Spinal cord (tissue), 10 donors: ENCODE data around the gene RXRA. TPM values are rescaled to one million over a fixed set of nuclear protein-coding genes. Genes with fewer than 3 reads are reported as not detected.

Experiments
- DNase-seq, 6 donors: peaks; one replicate each; pipeline versions ENCODE4 v3.0.0 to v3.0.0-alpha.2; 2013 to 2015; ENCODE audit warnings: low spot score in 6 of 6, low read depth in 4 of 6
- H3K27ac ChIP-seq: one replicate; pipeline ENCODE4 v1.5.1; 2013; ENCODE audit warnings: low read depth, low read length, control low read depth
- H3K27me3 ChIP-seq: one replicate; pipeline ENCODE4 v1.6.1; 2013; ENCODE audit warnings: low read length; ENCODE audit not compliant: control insufficient read depth, insufficient read depth
- H3K36me3 ChIP-seq: one replicate; pipeline ENCODE4 v1.6.1; 2013; ENCODE audit warnings: low read length; ENCODE audit not compliant: control insufficient read depth, insufficient read depth
- H3K4me1 ChIP-seq: one replicate; pipeline ENCODE4 v1.6.1; 2013; ENCODE audit warnings: low read length; ENCODE audit not compliant: control insufficient read depth, insufficient read depth
- H3K4me3 ChIP-seq: one replicate; pipeline ENCODE4 v1.5.1; 2013; ENCODE audit warnings: low read depth, low read length, control low read depth
- H3K9me3 ChIP-seq: one replicate; pipeline ENCODE4 v1.6.1; 2013; ENCODE audit warnings: low read length; ENCODE audit not compliant: control insufficient read depth, insufficient read depth
- WGBS: methylation state at CpG from one replicate; pipeline ENCODE4 v1.1.5; 2013; ENCODE audit warnings: missing lambda C conversion rate; ENCODE audit not compliant: insufficient coverage; 5-methylcytosine and 5-hydroxymethylcytosine counted together
- polyA plus RNA-seq, 2 donors: library from polyadenylated mRNA; unstranded; fragments of 120-200 nt; gene quantifications; one replicate each; pipeline ENCODE4 v1.2.1, GENCODE V29; 2013; ENCODE audit not compliant: insufficient read length in 2 of 2
- total RNA-seq, 2 donors: library from RNA; depleted of rRNA in 1 of 2; stranded (reverse); fragments of 120-200 nt in 1 of 2; fragments of >200 nt in 1 of 2; gene quantifications; one replicate each; pipeline versions ENCODE4 v1.2.3 to v1.2.4, GENCODE V29; 2013 to 2014
- donor health status: healthy.

Gene RXRA
- total and polyA plus RNA-seq, 4 donors: 9.4 to 32.3 (median 26.1) TPM

GRCh38 chr9:134408389-134408788 is 82.1 kb downstream of the RXRA start:
- Histone ChIP-seq H3K36me3 (peaks cover 74% of the 10 kb centered on the region), H3K27ac (no peak overlapping the region), H3K27me3 (no peaks in the 10 kb centered on the region), H3K9me3 (no peaks in the 10 kb centered on the region), H3K4me3 (no peak overlapping the region), H3K4me1 (peaks cover 96% of the 10 kb centered on the region)
- 66% methylated on average over 7 of the region's 9 CpGs for WGBS
- no peak for DNase-seq

GRCh38 chr9:134408939-134409737 is 82.9 kb downstream of the RXRA start:
- H3K36me3 ChIP-seq: peaks cover 77% of the 10 kb centered on the region
- H3K4me1 ChIP-seq: peaks cover 96% of the 10 kb centered on the region
- DNase-seq: no peak
- H3K27ac ChIP-seq: no peak overlapping the region
- no peak overlapping the region for H3K4me3 ChIP-seq
- no peaks in the 10 kb centered on the region for H3K9me3 ChIP-seq
- no peaks in the 10 kb centered on the region for H3K27me3 ChIP-seq
- 81% methylated on average over 37 of the region's 40 CpGs for WGBS

- no peak for DNase-seq
- H3K27me3 ChIP-seq: no peaks in the 10 kb centered on the region
- 84% methylated on average over 16 of the region's 17 CpGs for WGBS
- H3K4me3 ChIP-seq: no peak overlapping the region
- H3K9me3 ChIP-seq: no peaks in the 10 kb centered on the region
- H3K4me1 ChIP-seq: peaks cover 95% of the 10 kb centered on the region
- H3K27ac ChIP-seq: no peak overlapping the region
- H3K36me3 ChIP-seq: peaks cover 76% of the 10 kb centered on the region
Measured at GRCh38 chr9:134410071-134410834, 84.0 kb downstream of the RXRA start.

- Histone ChIP-seq H3K27me3 (no peaks in the 10 kb centered on the region), H3K27ac (no peak overlapping the region), H3K9me3 (no peaks in the 10 kb centered on the region), H3K4me3 (no peak overlapping the region), H3K36me3 (peaks cover 74% of the 10 kb centered on the region), H3K4me1 (peaks cover 90% of the 10 kb centered on the region)
- WGBS: 92% methylated on average over 12 of the region's 12 CpGs
- DNase-seq: no peak
Measured at GRCh38 chr9:134410835-134411217, 84.6 kb downstream of the RXRA start.

GRCh38 chr9:134411440-134412297 is 85.4 kb downstream of the RXRA start:
- WGBS: 52% methylated on average over 21 of the region's 25 CpGs
- H3K4me1 ChIP-seq: peaks cover 81% of the 10 kb centered on the region
- H3K9me3 ChIP-seq: no peaks in the 10 kb centered on the region
- peaks cover 82% of the 10 kb centered on the region for H3K36me3 ChIP-seq
- no peak overlapping the region for H3K27ac ChIP-seq
- no peak for DNase-seq
- H3K27me3 ChIP-seq: no peaks in the 10 kb centered on the region
- no peak overlapping the region for H3K4me3 ChIP-seq

- Histone ChIP-seq H3K36me3 (peaks cover 88% of the 10 kb centered on the region), H3K27me3 (no peaks in the 10 kb centered on the region), H3K27ac (no peak overlapping the region), H3K4me3 (no peak overlapping the region), H3K4me1 (peaks cover 75% of the 10 kb centered on the region), H3K9me3 (no peaks in the 10 kb centered on the region)
- WGBS: 63% methylated on average over 12 of the region's 16 CpGs
- DNase-seq: no peak
Measured at GRCh38 chr9:134412298-134412711, 86.0 kb downstream of the RXRA start.

- 86% methylated on average over 8 of the region's 13 CpGs for WGBS
- Histone ChIP-seq H3K27me3 (no peaks in the 10 kb centered on the region), H3K27ac (peak overlapping the region; percentile 49), H3K4me1 (peaks cover 70% of the 10 kb centered on the region), H3K36me3 (peaks cover 89% of the 10 kb centered on the region), H3K4me3 (no peak overlapping the region), H3K9me3 (no peaks in the 10 kb centered on the region)
- DNase-seq: no peak
Measured at GRCh38 chr9:134413112-134413715, 87.0 kb downstream of the RXRA start.

- peaks cover 89% of the 10 kb centered on the region for H3K36me3 ChIP-seq
- H3K4me3 ChIP-seq: no peak overlapping the region
- H3K4me1 ChIP-seq: peaks cover 70% of the 10 kb centered on the region
- WGBS: 47% methylated on average over 24 of the region's 29 CpGs
- H3K9me3 ChIP-seq: no peaks in the 10 kb centered on the region
- H3K27ac ChIP-seq: peak overlapping the region; percentile 49
- H3K27me3 ChIP-seq: no peaks in the 10 kb centered on the region
- DNase-seq: peak in 2 of 6 donors; percentile 65 to 66
Measured at GRCh38 chr9:134413890-134414623, 87.8 kb downstream of the RXRA start.
